Measurements from ENCODE around the gene HHEX. TPM values are rescaled to one million over a fixed set of nuclear protein-coding genes. Genes with fewer than 3 reads are reported as not detected.

The HHEX gene
- total and polyA plus RNA-seq, 2 of the 4 experiments (the other 2 are of a cell fraction) = 2.3 to 7.7 TPM

Small RNAs within 50 kb of the gene (microRNA-seq; reads per million reads assigned to microRNA genes)
- gene RF00019 (ENCODE audit: insufficient read depth, insufficient read length) = not detected
- not detected for gene RN7SL644P (ENCODE audit: insufficient read depth, insufficient read length)

Small RNAs within 50 kb of the gene (small RNA-seq; reads per million reads assigned to genes)
- gene RF00019 (0 reads per million in 5 experiments), gene RN7SL644P (0 reads per million in 5 experiments)

Other genes with a start within 250 kb of the HHEX start
- gene IDE, start 115.9 kb upstream of the HHEX start, total RNA-seq (2012; rRNA removed) = 26.4 and 27.4 TPM in 2 replicates
- gene IDE, start 115.9 kb upstream of the HHEX start, polyA plus RNA-seq (2012; rRNA removed) = 6.9 and 9.3 TPM in 2 replicates
- 18.3 and 35.0 TPM in 2 replicates for gene KIF11, start 96.8 kb upstream of the HHEX start, total RNA-seq (2012; rRNA removed)
- gene KIF11, start 96.8 kb upstream of the HHEX start, polyA plus RNA-seq (2012; rRNA removed) = 6.9 and 8.8 TPM in 2 replicates
- 11.5 and 29.2 TPM in 2 replicates for gene EXOC6, start 158.6 kb downstream of the HHEX start, total RNA-seq (2012; rRNA removed)
- gene EXOC6, start 158.6 kb downstream of the HHEX start, polyA plus RNA-seq (2012; rRNA removed) = 3.8 and 4.5 TPM in 2 replicates